C4-2B (cell line): Measurements from ENCODE around the gene MAFG.
A peak's percentile ranks its signal among the peaks of the same experiment; 100 is the strongest.

Source experiments
- H3K27ac ChIP-seq: fragments of 450-650 bp; 2 replicates; pipeline ENCODE4 v1.5.1; 2017
- ZFX ChIP-seq: fragments of 450-650 bp; IDR thresholded peaks from 2 replicates; pipeline ENCODE4 v1.6.1; 2017
- TF ChIP-seq, protein P1 (sequence below): fragments of 450-650 bp; conservative IDR thresholded peaks from 2 replicates; pipeline ENCODE4 v1.5.1; 2017; ENCODE audit warnings: mild to moderate bottlenecking

The MAFG gene

DNA sequence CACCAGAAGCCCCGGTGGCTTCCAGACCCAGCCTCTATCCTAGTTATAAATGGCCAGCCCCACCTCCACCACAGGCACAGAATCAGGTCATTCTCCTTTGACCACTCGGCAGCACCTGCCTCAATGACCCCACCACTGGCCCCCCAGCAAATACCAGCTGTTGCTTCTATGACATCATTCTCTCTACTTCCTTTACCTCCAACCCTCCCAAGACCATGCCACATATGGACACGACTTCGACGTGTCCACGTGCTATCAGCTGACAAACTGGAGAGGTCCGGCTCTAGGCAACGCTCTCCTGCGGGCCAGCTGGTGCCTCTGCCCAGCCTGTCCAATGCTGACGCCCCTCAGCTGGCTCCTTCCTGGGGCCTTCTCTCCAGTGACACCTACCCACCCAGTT lies 42.1 kb downstream of the MAFG start:
- H3K27ac ChIP-seq: no peak overlapping the region

DNA sequence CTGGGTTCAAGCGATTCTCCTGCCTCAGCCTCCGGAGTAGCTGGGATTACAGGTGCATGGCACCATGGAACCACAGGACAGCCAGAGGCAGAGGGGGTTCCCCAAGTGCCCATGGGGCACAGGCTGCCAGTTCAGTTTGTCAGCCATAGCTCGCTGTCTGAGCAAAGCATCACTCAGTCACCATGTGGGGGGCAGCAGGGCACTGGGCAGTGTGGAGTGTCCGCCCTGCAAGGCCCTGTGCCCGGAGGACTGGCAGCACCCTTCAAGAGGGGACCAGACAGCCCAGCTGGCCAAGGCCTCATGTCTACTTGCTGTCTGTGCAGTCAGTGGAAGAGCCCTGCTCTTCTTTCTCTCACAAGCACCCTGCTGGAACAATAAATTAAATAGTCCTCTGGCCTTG lies 42.6 kb downstream of the MAFG start:
- no peak overlapping the region for H3K27ac ChIP-seq
- no peak for TF ChIP-seq ZFX
- TF ChIP-seq, protein P1, sequence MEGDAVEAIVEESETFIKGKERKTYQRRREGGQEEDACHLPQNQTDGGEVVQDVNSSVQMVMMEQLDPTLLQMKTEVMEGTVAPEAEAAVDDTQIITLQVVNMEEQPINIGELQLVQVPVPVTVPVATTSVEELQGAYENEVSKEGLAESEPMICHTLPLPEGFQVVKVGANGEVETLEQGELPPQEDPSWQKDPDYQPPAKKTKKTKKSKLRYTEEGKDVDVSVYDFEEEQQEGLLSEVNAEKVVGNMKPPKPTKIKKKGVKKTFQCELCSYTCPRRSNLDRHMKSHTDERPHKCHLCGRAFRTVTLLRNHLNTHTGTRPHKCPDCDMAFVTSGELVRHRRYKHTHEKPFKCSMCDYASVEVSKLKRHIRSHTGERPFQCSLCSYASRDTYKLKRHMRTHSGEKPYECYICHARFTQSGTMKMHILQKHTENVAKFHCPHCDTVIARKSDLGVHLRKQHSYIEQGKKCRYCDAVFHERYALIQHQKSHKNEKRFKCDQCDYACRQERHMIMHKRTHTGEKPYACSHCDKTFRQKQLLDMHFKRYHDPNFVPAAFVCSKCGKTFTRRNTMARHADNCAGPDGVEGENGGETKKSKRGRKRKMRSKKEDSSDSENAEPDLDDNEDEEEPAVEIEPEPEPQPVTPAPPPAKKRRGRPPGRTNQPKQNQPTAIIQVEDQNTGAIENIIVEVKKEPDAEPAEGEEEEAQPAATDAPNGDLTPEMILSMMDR: no peak

More for the DNA sequence above, 42.1 kb downstream of the MAFG start:
- TF ChIP-seq, protein P1: no peak
- TF ChIP-seq ZFX: no peak

DNA sequence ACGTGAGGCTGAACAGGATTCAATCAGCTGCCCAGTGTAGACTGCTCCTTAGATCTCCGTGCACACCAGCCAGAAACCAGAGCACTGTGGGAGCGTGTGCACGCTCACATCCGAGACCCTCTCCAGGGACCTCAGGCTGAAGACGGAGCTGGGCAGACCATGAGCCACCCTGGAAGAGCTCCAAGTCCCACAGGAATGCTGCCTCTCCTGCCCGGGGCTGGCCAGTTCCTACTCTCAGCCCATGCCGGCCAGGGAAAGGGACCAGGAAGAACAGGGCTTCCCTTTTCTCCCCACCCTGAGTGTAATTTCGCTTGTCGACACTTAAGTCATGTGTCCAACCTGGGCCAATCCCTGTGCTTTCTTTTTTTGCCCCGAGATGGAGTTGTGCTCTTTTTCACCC lies 43.0 kb downstream of the MAFG start:
- H3K27ac ChIP-seq: no peak overlapping the region
- TF ChIP-seq, protein P1: no peak
- no peak for TF ChIP-seq ZFX

DNA sequence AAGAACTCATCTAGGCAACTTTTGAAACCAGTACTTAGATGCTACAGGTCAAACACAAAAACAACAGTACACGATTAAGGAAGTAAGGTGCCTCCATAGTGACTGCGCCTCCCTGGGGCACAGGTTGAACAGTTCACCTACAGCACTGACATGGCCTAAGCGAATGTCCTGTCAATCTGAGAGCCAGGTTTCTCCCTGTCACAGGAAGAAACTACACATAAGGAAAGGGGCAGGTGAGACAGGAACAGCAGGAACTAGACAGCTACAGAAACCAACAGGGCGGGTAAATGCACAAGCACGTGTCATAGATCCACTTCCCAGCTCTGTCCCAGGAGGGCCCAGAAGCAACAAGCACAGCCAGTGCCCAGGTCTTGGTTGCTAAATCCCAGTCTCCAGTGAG lies 48.4 kb downstream of the MAFG start:
- TF ChIP-seq, protein P1: no peak
- no peak for TF ChIP-seq ZFX
- H3K27ac ChIP-seq: no peak overlapping the region

DNA sequence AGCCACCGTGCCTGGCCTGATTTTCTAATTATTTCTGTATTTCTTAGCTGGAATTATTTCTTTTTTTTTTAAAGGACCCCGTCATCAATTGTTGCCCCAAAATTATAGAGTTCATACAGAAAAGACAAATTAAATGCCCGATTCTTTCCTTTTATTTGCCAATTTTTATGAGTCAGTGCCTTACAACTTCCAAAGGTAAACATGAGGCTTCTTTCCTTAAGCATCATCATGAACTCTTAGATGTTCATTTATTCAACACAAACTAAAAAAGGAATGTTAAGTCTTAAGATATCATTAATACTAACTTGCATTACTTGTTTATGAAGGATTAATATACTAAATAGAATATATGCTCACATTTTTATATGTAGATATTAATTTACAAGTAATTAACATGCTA lies 49.2 kb downstream of the MAFG start:
- H3K27ac ChIP-seq: no peak overlapping the region
- TF ChIP-seq, protein P1: no peak

DNA sequence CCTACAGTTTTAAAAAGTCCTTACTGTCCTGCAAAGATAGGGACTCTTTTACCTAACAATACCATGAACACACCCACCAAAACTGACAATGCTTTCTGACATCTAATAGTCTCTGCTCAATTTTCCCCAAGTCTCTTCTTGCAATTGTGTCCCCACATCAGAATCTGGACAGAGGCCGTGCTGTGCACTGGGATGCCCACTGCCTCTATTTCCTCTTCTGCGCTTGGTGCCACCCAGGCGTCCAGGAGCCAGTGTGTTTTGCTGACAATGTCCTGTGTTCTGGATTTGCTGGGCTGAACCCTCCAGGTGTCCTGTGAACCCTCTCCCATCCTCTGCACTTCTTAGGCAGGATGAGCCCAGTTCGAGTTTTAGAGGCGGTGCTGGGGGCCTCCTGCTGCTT lies 50.0 kb downstream of the MAFG start:
- TF ChIP-seq, protein P1: no peak
- no peak for TF ChIP-seq ZFX
- no peak overlapping the region for H3K27ac ChIP-seq

DNA sequence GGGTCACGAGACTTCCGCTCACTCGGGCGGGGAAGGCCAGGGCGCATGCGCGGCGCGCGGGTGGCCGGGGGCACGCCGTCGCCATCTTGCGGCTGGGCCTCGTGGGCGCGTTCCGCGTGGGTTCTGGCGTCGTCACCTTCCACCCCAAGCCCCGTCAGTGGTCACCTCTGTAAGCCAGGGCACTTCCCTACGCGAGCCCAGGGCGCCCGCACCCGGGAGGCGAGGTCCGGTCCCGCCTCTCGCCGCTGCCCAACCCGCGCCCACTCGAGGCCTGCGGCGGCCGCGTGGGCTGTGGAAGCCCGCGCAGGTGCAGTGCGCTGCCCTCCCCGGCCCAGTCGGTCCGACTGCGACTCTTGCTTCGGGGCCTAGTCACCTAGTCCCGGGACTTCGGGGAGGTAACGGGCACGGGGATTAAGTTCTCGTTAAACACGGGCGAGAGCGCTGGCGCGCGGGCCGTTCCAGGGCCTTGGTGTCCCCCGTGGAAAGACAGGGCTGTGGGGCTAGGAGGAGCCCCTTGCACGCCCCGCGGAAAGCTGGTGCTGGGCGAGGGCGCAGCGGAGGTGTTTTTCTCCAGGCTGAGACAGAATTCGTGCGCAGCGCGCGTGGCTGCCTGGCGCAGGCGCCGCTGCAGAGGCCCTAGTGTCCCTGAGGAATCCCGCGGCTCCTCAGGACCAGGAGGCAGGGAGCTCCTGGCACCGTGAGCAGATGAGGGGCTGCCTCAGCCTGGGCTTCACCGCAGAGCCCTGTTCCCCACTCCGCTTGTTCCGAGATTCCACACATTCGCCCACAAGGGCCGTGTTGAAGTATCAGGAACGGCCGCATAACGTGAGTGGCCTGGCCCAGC lies 55.9 kb downstream of the MAFG start:
- TF ChIP-seq, protein P1: no peak
- TF ChIP-seq ZFX: peak; percentile 96
- peak overlapping the region; percentile 100 for H3K27ac ChIP-seq
